ENCODE measurements around the gene SGK2.

GRCh38 chr20:43529457-43530153 is 29.2 kb upstream of the SGK2 start:
- TF ChIP-seq EZH2 (IDR thresholded peaks at IDR 0.05; ENCODE audit: borderline replicate concordance, low read depth, low read length, severe bottlenecking), result no peak
- TF ChIP-seq CTCF (IDR thresholded peaks at IDR 0.05; ENCODE audit: borderline replicate concordance, extremely low read depth, low read length, poor library complexity, severe bottlenecking), result no peak
